NCI-H2107 treated with DMSO at 0.1 percent for 48 hours (cell line): ENCODE data around the gene TLK1.

Experiments used
- DNase-seq: peaks from one replicate; lab custom pipeline; 2025; ENCODE audit not compliant: unreplicated experiment; lab: John Stamatoyannopoulos, UW

Gene TLK1

GRCh38 chr2:170969872-170970496 lies 190.7 kb downstream of the TLK1 start:
- DNase-seq = no peak

- no peak for DNase-seq
Measured at GRCh38 chr2:170969030-170969429, 191.7 kb downstream of the TLK1 start.

GRCh38 chr2:170968205-170969003 lies 192.3 kb downstream of the TLK1 start:
- DNase-seq = no peak

- DNase-seq = no peak
Measured at GRCh38 chr2:170967553-170967952, 193.1 kb downstream of the TLK1 start.

- no peak for DNase-seq
Measured at GRCh38 chr2:170966648-170967396, 193.9 kb downstream of the TLK1 start.

GRCh38 chr2:170965446-170966225 lies 195.1 kb downstream of the TLK1 start:
- DNase-seq = no peak

- no peak for DNase-seq
Measured at GRCh38 chr2:170963386-170963785, 197.3 kb downstream of the TLK1 start.

- no peak for DNase-seq
Measured at GRCh38 chr2:170953941-170954340, 206.8 kb downstream of the TLK1 start.

- DNase-seq = no peak
Measured at GRCh38 chr2:170950221-170950761, 210.4 kb downstream of the TLK1 start.

- no peak for DNase-seq
Measured at GRCh38 chr2:170949415-170949814, 211.3 kb downstream of the TLK1 start.

- no peak for DNase-seq
Measured at GRCh38 chr2:170944545-170944944, 216.1 kb downstream of the TLK1 start.

- no peak for DNase-seq
Measured at GRCh38 chr2:170943596-170943995, 217.1 kb downstream of the TLK1 start.

- no peak for DNase-seq
Measured at GRCh38 chr2:170943041-170943440, 217.7 kb downstream of the TLK1 start.

- no peak for DNase-seq
Measured at GRCh38 chr2:170942615-170943014, 218.1 kb downstream of the TLK1 start.
